Endothelial cell of umbilical vein (primary cell): Measurements from ENCODE around the gene RYR1. TPM values are rescaled to one million over a fixed set of nuclear protein-coding genes. Genes with fewer than 3 reads are reported as not detected.

Experiments
- BruUV-seq: library from RNA; stranded (reverse); fragments of 400-500 nt; replicated peaks from 2 replicates; lab custom pipeline; 2021; lab: Mats Ljungman, UMichigan
- CTCF ChIA-PET: fragments of 300-600, 350-600 bp; sonication (Branson Sonifier 250); formaldehyde crosslinking; loops from one replicate; lab custom pipeline; 2021; ENCODE audit warnings: antibody characterized with exemption, inconsistent platforms; lab: Charles Lee
- POLR2A ChIA-PET: fragments of 300-600, 350-600 bp; sonication (Branson Sonifier 250); formaldehyde crosslinking; loops from one replicate; lab custom pipeline; 2021; ENCODE audit warnings: antibody characterized with exemption, inconsistent platforms; lab: Charles Lee
- DNase-seq: peaks from one replicate; pipeline ENCODE4 v3.0.0-alpha.2; 2011; ENCODE audit warnings: low read depth, low spot score
- FAIRE-seq: peaks from 2 replicates; lab custom pipeline; 2011; peaks lifted over from hg19 to GRCh38; lab: Jason Lieb, UNC
- H2AFZ ChIP-seq: 2 replicates; pipeline ENCODE4 v1.6.0; 2012; ENCODE audit warnings: low read depth, low read length, control low read depth, inconsistent platforms
- H3K27ac ChIP-seq: 2 replicates; pipeline ENCODE4 v1.5.1; 2011; ENCODE audit warnings: low read depth, mild to moderate bottlenecking, control low read depth, low read length, moderate library complexity; ENCODE audit not compliant: insufficient read depth
- H3K27me3 ChIP-seq, 2 experiments: 2 replicates each; pipeline versions ENCODE4 v1.6.0 to v1.6.1; 2011; ENCODE audit warnings: low read length in 2 of 2, mixed read lengths in 1 of 2; ENCODE audit not compliant: control insufficient read depth in 2 of 2, insufficient read depth in 2 of 2
- H3K36me3 ChIP-seq, 2 experiments: 2 replicates in 1 of 2; 3 replicates in 1 of 2; pipeline ENCODE4 v1.5.1; 2011; ENCODE audit warnings: low read length in 2 of 2, mild to moderate bottlenecking in 1 of 2, moderate library complexity in 1 of 2; ENCODE audit not compliant: control insufficient read depth in 2 of 2, insufficient read depth in 2 of 2; ENCODE audit errors: extremely low read depth in 1 of 2
- H3K4me1 ChIP-seq: 3 replicates; pipeline ENCODE4 v1.5.1; 2011; ENCODE audit warnings: mild to moderate bottlenecking, low read length; ENCODE audit not compliant: control insufficient read depth, insufficient read depth; ENCODE audit errors: extremely low read depth
- H3K4me2 ChIP-seq: 2 replicates; pipeline ENCODE4 v1.6.1; 2011; ENCODE audit warnings: low read length, control low read depth, mixed read lengths; ENCODE audit not compliant: insufficient read depth
- H3K4me3 ChIP-seq, 3 experiments: fragments of 200-600 bp in 1 of 3; sonication (generic), shearing (Covaris generic) in 1 of 3; replicated peaks in 1 of 3; 2 replicates each; pipeline ENCODE4 v1.5.1; 2011 to 2016; ENCODE audit warnings: control low read depth in 3 of 3, low read length in 3 of 3, mild to moderate bottlenecking in 2 of 3, inconsistent platforms in 1 of 3, low read depth in 1 of 3, moderate library complexity in 1 of 3; ENCODE audit not compliant: insufficient read depth in 1 of 3
- H3K79me2 ChIP-seq: 2 replicates; pipeline ENCODE4 v1.6.0; 2012; ENCODE audit warnings: low read length, inconsistent platforms; ENCODE audit not compliant: control insufficient read depth, insufficient read depth
- H3K9ac ChIP-seq: replicated peaks from 2 replicates; pipeline ENCODE3; 2011; ENCODE audit warnings: low read length, control low read depth; ENCODE audit not compliant: insufficient read depth; ENCODE audit errors: extremely low read depth
- H3K9me1 ChIP-seq: replicated peaks from 3 replicates; pipeline ENCODE4 v1.6.0; 2011; ENCODE audit warnings: mild to moderate bottlenecking, low read length; ENCODE audit not compliant: control insufficient read depth, insufficient read depth; ENCODE audit errors: extremely low read depth
- H3K9me3 ChIP-seq: replicated peaks from 2 replicates; pipeline ENCODE4 v1.5.1; 2012; ENCODE audit warnings: low read length, inconsistent platforms; ENCODE audit not compliant: control insufficient read depth, insufficient read depth
- H4K20me1 ChIP-seq: replicated peaks from 2 replicates; pipeline ENCODE3; 2011; ENCODE audit warnings: mild to moderate bottlenecking, low read length; ENCODE audit not compliant: control insufficient read depth, insufficient read depth; ENCODE audit errors: extremely low read depth
- CTCF ChIP-seq, 2 donors: IDR thresholded peaks; 1 replicate in 1 of 2; 2 replicates in 1 of 2; pipeline ENCODE4 v1.5.1; 2011; ENCODE audit warnings: low read length in 2 of 2, mild to moderate bottlenecking in 2 of 2, moderate library complexity in 2 of 2, control low read depth in 1 of 2, inconsistent platforms in 1 of 2, low read depth in 1 of 2; ENCODE audit not compliant: insufficient read depth in 1 of 2; ENCODE audit errors: extremely low read depth in 1 of 2
- EZH2 ChIP-seq: IDR thresholded peaks from 2 replicates; pipeline ENCODE4 v1.6.1; 2012; ENCODE audit warnings: borderline replicate concordance, low read depth, mild to moderate bottlenecking, moderate library complexity, low read length, inconsistent platforms; ENCODE audit not compliant: severe bottlenecking
- FOS ChIP-seq: IDR thresholded peaks from 2 replicates; pipeline ENCODE4 v1.6.1; 2011; ENCODE audit warnings: mild to moderate bottlenecking, low read length, moderate library complexity, borderline replicate concordance; ENCODE audit not compliant: insufficient read depth
- GATA2 ChIP-seq: IDR thresholded peaks from 2 replicates; pipeline ENCODE4 v1.7.0; 2011; ENCODE audit warnings: low read depth, mild to moderate bottlenecking, moderate library complexity, mixed read lengths, low read length; ENCODE audit not compliant: insufficient read length, insufficient read depth
- JUN ChIP-seq: IDR thresholded peaks from 2 replicates; pipeline ENCODE4 v1.6.1; 2011; ENCODE audit warnings: borderline replicate concordance, low read depth; ENCODE audit not compliant: insufficient read length, insufficient read depth
- MAX ChIP-seq: IDR thresholded peaks from 2 replicates; pipeline ENCODE4 v1.6.1; 2011; ENCODE audit not compliant: insufficient read depth, insufficient read length
- MYC ChIP-seq: IDR thresholded peaks from one replicate; pipeline ENCODE4 v1.6.1; 2011; ENCODE audit warnings: mild to moderate bottlenecking, low read depth, low read length
- POLR2A ChIP-seq: IDR thresholded peaks from 2 replicates; pipeline ENCODE4 v1.6.1; 2012; ENCODE audit warnings: low read depth, mild to moderate bottlenecking, control low read depth, low read length
- POLR2AphosphoS5 ChIP-seq: IDR thresholded peaks from 2 replicates; pipeline ENCODE4 v1.6.1; 2012; ENCODE audit warnings: low read depth, mild to moderate bottlenecking, control low read depth, low read length, moderate library complexity; ENCODE audit not compliant: insufficient read depth
- dilution Hi-C: fragments of 300-500 bp; cut with MboI; formaldehyde crosslinking; loops from one replicate; pipeline ENCODE4 v1.15.0; 2019; ENCODE audit warnings: low sequenced_read_pairs; ENCODE audit not compliant: extremely low pct_ligation_motif_present
- intact Hi-C: fragments of 100-400 bp; cut with micrococcal nuclease; formaldehyde crosslinking; loops from one replicate; pipeline ENCODE4 v1.10.0; 2022
- polyA plus RNA-seq, 4 experiments: library from polyadenylated mRNA; depleted of rRNA in 3 of 4; stranded (reverse) in 3 of 4; unstranded in 1 of 4; fragments of >200 nt; gene quantifications; 2 replicates each; pipeline versions ENCODE4 v1.2.1 to v1.2.3, GENCODE V29; 2011 to 2012; ENCODE audit warnings: missing spikeins in 1 of 4
- total RNA-seq: library from RNA; stranded (reverse); gene quantifications from 2 replicates; pipeline ENCODE4 v1.2.3, GENCODE V29; 2021

Gene RYR1
- total and polyA plus RNA-seq, 2 donors (not counting 3 experiments of a cell fraction or from before 2014, with no cell fraction given), result under 0.01 to 0.02 TPM

- H3K4me3 ChIP-seq, result no peak overlapping the region
- no TSS peak for BruUV-seq
- no peak overlapping the region for H2AFZ ChIP-seq
- no peaks in the 10 kb centered on the region for H3K27me3 ChIP-seq
- no peak for TF ChIP-seq MAX
- TF ChIP-seq GATA2, result no peak
- TF ChIP-seq MYC, result no peak
- no peak for TF ChIP-seq EZH2
- TF ChIP-seq FOS, result no peak
- TF ChIP-seq POLR2AphosphoS5, result no peak
- no peak for TF ChIP-seq CTCF (IDR thresholded peaks at IDR 0.05; ENCODE audit: extremely low read depth in 1 of 2, insufficient read depth in 1 of 2, low read depth in 1 of 2, low read length in 2 of 2)
- TF ChIP-seq JUN, result no peak
- no peak for TF ChIP-seq POLR2A
- intact Hi-C loops (no loop called here), dilution Hi-C loops (no loop called here)
- no peaks in the 10 kb centered on the region for H3K36me3 ChIP-seq
- ChIA-PET POLR2A (no interaction called here), CTCF (no interaction called here)
- no peaks in the 10 kb centered on the region for H4K20me1 ChIP-seq
- no peak overlapping the region for H3K9ac ChIP-seq
- no peak overlapping the region for H3K4me2 ChIP-seq
- no peaks in the 10 kb centered on the region for H3K4me1 ChIP-seq
- H3K9me1 ChIP-seq, result no peaks in the 10 kb centered on the region
- DNase-seq (no peak), FAIRE-seq (no peak)
- H3K79me2 ChIP-seq, result no peaks in the 10 kb centered on the region
- H3K9me3 ChIP-seq, result no peaks in the 10 kb centered on the region
- H3K27ac ChIP-seq, result no peak overlapping the region
These were observed 138.2 kb downstream of the RYR1 start for GRCh38 chr19:38571682-38572081.
